ENCODE data around the gene LCE2B.
"Not testable (repeated sequence)": the region's sequence is repeated elsewhere in the genome, so short reads cannot be mapped to it uniquely, and the experiment has no call there.

LCE2B gene

GRCh38 chr1:152685823-152686222, at the start of gene LCE2B:
LCE2B (plus strand) TSS chr1:152686123; CDS start chr1:152686844, 721 bp downstream.
- not testable (repeated sequence) for DNase-seq (ENCODE audit: low spot score)

GRCh38 chr1:152640351-152640750, 45.6 kb upstream of the LCE2B start:
- DNase-seq (ENCODE audit: low spot score) = no peak

- DNase-seq (ENCODE audit: low spot score) = no peak
Measured at GRCh38 chr1:152643945-152644344, 42.0 kb upstream of the LCE2B start.

GRCh38 chr1:152645146-152645545, 40.8 kb upstream of the LCE2B start:
- DNase-seq (ENCODE audit: low spot score) = no peak

GRCh38 chr1:152646656-152647055, 39.3 kb upstream of the LCE2B start:
- DNase-seq (ENCODE audit: low spot score) = no peak

GRCh38 chr1:152654110-152654509, 31.8 kb upstream of the LCE2B start:
- DNase-seq (ENCODE audit: low spot score) = peak; percentile 12

- no peak for DNase-seq (ENCODE audit: low spot score)
Measured at GRCh38 chr1:152656459-152656858, 29.5 kb upstream of the LCE2B start.

GRCh38 chr1:152657677-152658076, 28.2 kb upstream of the LCE2B start:
- DNase-seq (ENCODE audit: low spot score) = no peak

GRCh38 chr1:152658649-152659048, 27.3 kb upstream of the LCE2B start:
- no peak for DNase-seq (ENCODE audit: low spot score)

GRCh38 chr1:152663098-152663497, 22.8 kb upstream of the LCE2B start, which contains the start of gene LCE2D:
LCE2D (plus strand) TSS chr1:152663380; CDS start chr1:152664106, 726 bp downstream.
- DNase-seq (ENCODE audit: low spot score) = no peak

GRCh38 chr1:152666171-152666570, 19.8 kb upstream of the LCE2B start:
- not testable (repeated sequence) for DNase-seq (ENCODE audit: low spot score)

GRCh38 chr1:152667648-152668047, 18.3 kb upstream of the LCE2B start:
- no peak for DNase-seq (ENCODE audit: low spot score)

GRCh38 chr1:152673016-152673415, 12.9 kb upstream of the LCE2B start:
- DNase-seq (ENCODE audit: low spot score) = no peak

GRCh38 chr1:152674983-152675382, 10.9 kb upstream of the LCE2B start, which contains the start of gene LCE2C:
LCE2C (plus strand) TSS chr1:152675279; CDS start chr1:152676016, 737 bp downstream.
- not testable (repeated sequence) for DNase-seq (ENCODE audit: low spot score)

- DNase-seq (ENCODE audit: low spot score) = no peak
Measured at GRCh38 chr1:152679459-152679858, 6.5 kb upstream of the LCE2B start.

- no peak for DNase-seq (ENCODE audit: low spot score)
Measured at GRCh38 chr1:152681616-152682015, 4.3 kb upstream of the LCE2B start.

GRCh38 chr1:152683846-152684245, 2.1 kb upstream of the LCE2B start:
- DNase-seq (ENCODE audit: low spot score) = no peak

GRCh38 chr1:152697701-152698600, 12.0 kb downstream of the LCE2B start, which contains the start of gene LCE2A:
LCE2A (plus strand) TSS chr1:152698345; CDS start chr1:152698902, 557 bp downstream.
- DNase-seq (ENCODE audit: low spot score) = no peak

GRCh38 chr1:152699746-152700145, 13.8 kb downstream of the LCE2B start:
- DNase-seq (ENCODE audit: low spot score) = no peak

GRCh38 chr1:152707860-152708259, 21.9 kb downstream of the LCE2B start, which contains the start of gene LCE4A:
LCE4A (plus strand) TSS chr1:152708160; CDS start chr1:152709076, 916 bp downstream.
- no peak for DNase-seq (ENCODE audit: low spot score)

- no peak for DNase-seq (ENCODE audit: low spot score)
Measured at GRCh38 chr1:152718238-152718637, 32.3 kb downstream of the LCE2B start.

- DNase-seq (ENCODE audit: low spot score) = no peak
Measured at GRCh38 chr1:152725261-152725660, 39.3 kb downstream of the LCE2B start.

- no peak for DNase-seq (ENCODE audit: low spot score)
Measured at GRCh38 chr1:152728986-152729385, 43.1 kb downstream of the LCE2B start.
